Cardiac muscle cell (in vitro differentiated cells and primary cell): ENCODE results near the gene ARHGEF10L. TPM values are rescaled to one million over a fixed set of nuclear protein-coding genes. Genes with fewer than 3 reads are reported as not detected.

Source experiments
- DNase-seq, 2 donors: peaks; one replicate each; pipeline versions ENCODE4 v3.0.0 to v3.0.0-alpha.2; 2010 to 2017; ENCODE audit warnings: low read depth in 1 of 2, low spot score in 1 of 2
- H3K27ac ChIP-seq: fragments of 200-600 bp; sonication (generic); 2 replicates; pipeline ENCODE4 v1.5.1; 2016
- H3K27me3 ChIP-seq: fragments of 200-600 bp; sonication (generic); 2 replicates; pipeline ENCODE4 v1.6.0; 2016; ENCODE audit warnings: control low read depth
- H3K36me3 ChIP-seq: fragments of 200-600 bp; sonication (generic); 2 replicates; pipeline ENCODE4 v1.5.1; 2016; ENCODE audit warnings: control low read depth
- H3K4me1 ChIP-seq: fragments of 200-600 bp; sonication (generic); 2 replicates; pipeline ENCODE4 v1.8.1; 2017; ENCODE audit warnings: low read depth, mild to moderate bottlenecking, mixed run types
- H3K4me3 ChIP-seq: fragments of 200-600 bp; sonication (generic); 2 replicates; pipeline ENCODE4 v1.5.1; 2016; ENCODE audit warnings: mild to moderate bottlenecking
- H3K9me3 ChIP-seq: fragments of 200-600 bp; sonication (generic); 2 replicates; pipeline ENCODE4 v1.5.1; 2017; ENCODE audit warnings: low read depth, mild to moderate bottlenecking, control low read depth
- polyA plus RNA-seq: library from polyadenylated mRNA; unstranded; fragments of >200 nt; fragmentation: Nextera tagmentation; extraction: Ambion mirVana; gene quantifications from 2 replicates; pipeline ENCODE4 v1.2.1, GENCODE V29; 2016
- total RNA-seq: library from RNA; depleted of rRNA; stranded (reverse); fragments of >200 nt; gene quantifications from 2 replicates; pipeline ENCODE4 v1.2.3, GENCODE V29; 2016
- TF ChIP-seq, protein P1 (sequence below): IDR thresholded peaks from 2 replicates; pipeline ENCODE4 v1.5.1; 2012; ENCODE audit warnings: low read depth, mild to moderate bottlenecking, low read length

Gene ARHGEF10L
- total and polyA plus RNA-seq, 2 experiments from 2014 or later, result 32.3 to 55.4 TPM

DNA sequence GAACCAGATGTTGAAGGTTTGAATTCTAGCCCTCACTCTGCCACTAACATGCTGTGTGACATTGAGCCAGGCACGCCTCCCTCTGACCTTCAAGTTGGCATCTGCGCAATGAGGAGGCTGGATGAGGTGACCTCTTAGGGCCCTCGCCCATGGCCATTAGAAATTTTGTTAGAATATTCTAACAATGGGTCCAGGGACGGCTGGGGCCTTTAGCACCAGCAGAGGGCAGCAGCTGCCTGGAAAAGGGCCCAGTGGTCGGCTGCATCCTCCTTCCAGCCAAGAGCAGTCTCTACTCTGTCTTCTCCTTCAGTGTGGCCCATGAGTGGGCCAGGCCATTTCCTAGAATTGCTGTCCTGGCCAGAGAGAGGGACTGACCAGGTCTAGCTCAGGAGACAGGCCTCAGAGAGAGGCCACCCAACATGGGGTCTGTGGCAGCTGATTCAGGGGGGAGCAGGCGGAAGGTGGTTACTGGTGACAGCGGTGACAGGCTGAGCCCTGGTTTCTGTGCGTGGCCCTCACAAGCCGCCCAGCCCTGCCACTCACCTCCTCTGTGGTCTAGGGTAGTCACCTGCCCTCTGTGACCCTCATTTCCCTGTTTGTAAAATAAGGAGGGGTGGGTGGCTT lies 114.3 kb downstream of the ARHGEF10L start:
- no peak overlapping the region for H3K4me3 ChIP-seq
- H3K36me3 ChIP-seq, result no peaks in the 10 kb centered on the region
- no peak overlapping the region for H3K27ac ChIP-seq
- H3K4me1 ChIP-seq, result no peaks in the 10 kb centered on the region
- DNase-seq, result peak; percentile 64 to 71
- TF ChIP-seq, protein P1, sequence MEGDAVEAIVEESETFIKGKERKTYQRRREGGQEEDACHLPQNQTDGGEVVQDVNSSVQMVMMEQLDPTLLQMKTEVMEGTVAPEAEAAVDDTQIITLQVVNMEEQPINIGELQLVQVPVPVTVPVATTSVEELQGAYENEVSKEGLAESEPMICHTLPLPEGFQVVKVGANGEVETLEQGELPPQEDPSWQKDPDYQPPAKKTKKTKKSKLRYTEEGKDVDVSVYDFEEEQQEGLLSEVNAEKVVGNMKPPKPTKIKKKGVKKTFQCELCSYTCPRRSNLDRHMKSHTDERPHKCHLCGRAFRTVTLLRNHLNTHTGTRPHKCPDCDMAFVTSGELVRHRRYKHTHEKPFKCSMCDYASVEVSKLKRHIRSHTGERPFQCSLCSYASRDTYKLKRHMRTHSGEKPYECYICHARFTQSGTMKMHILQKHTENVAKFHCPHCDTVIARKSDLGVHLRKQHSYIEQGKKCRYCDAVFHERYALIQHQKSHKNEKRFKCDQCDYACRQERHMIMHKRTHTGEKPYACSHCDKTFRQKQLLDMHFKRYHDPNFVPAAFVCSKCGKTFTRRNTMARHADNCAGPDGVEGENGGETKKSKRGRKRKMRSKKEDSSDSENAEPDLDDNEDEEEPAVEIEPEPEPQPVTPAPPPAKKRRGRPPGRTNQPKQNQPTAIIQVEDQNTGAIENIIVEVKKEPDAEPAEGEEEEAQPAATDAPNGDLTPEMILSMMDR, result peak; percentile 91
- H3K9me3 ChIP-seq, result no peaks in the 10 kb centered on the region
- no peaks in the 10 kb centered on the region for H3K27me3 ChIP-seq

DNA sequence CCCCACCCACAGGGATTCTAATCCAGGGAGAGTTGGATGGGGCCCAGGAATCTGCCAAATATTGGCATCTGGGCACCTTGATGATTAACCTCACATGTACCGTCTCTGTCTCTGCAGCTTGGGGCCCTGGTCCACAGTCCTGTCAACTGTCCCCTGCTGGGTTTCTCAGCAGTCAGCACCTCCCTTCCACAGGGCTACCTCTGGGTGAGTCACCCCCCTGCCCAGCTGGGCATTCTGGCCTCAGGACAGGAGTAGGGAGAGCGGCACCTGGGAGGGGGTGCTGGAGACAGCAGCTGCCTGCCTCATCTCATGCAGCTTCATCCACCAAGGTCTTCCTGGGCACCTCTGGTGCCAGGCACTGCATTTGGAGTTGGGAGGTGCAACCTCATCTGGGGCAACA lies 115.0 kb downstream of the ARHGEF10L start:
- H3K4me1 ChIP-seq, result no peaks in the 10 kb centered on the region
- no peaks in the 10 kb centered on the region for H3K36me3 ChIP-seq
- TF ChIP-seq, protein P1, result no peak
- H3K4me3 ChIP-seq, result no peak overlapping the region
- H3K9me3 ChIP-seq, result no peaks in the 10 kb centered on the region
- no peak overlapping the region for H3K27ac ChIP-seq
- no peaks in the 10 kb centered on the region for H3K27me3 ChIP-seq
- no peak for DNase-seq

DNA sequence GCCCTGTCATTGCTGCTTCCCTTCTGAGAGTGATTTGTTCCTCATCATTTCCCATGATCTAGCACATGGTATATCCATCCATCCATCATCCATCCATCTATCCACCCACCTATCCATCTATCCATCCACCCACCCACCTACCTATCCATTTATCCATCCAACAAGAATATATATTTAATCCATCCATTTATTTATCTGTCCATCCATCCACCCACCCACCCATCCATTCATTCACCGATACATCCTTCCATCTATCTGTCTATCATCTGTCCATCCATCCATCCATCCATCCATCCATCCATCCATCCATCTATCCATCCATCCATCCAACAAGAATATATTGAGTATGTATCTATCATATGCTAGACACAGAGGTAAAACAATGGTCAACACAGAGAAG lies 115.7 kb downstream of the ARHGEF10L start:
- Histone ChIP-seq H3K27me3 (no peaks in the 10 kb centered on the region), H3K27ac (no peak overlapping the region), H3K9me3 (no peaks in the 10 kb centered on the region), H3K4me3 (no peak overlapping the region), H3K4me1 (no peaks in the 10 kb centered on the region), H3K36me3 (no peaks in the 10 kb centered on the region)
- DNase-seq, result no peak
- TF ChIP-seq, protein P1, result no peak

DNA sequence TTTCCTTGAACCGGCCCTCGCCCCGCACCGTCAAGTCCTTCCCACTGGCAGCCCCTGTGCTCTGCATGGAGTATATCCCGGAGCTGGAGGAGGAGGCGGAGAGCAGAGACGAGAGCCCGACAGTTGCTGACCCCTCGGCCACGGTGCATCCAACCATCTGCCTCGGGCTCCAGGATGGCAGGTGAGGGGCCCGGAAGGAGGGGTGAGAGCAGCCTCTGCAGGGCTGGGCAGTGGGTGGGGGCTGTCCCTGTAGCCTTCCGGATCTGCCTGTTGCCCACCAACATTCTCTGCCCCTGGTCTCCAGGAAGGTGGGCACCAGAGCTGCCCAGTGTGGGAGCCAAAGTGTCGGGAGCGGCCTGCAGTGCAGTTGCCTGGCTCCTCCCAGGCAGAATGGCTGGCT lies 116.4 kb downstream of the ARHGEF10L start:
- H3K9me3 ChIP-seq, result no peaks in the 10 kb centered on the region
- H3K36me3 ChIP-seq, result no peaks in the 10 kb centered on the region
- no peak for DNase-seq
- no peak overlapping the region for H3K27ac ChIP-seq
- no peak overlapping the region for H3K4me3 ChIP-seq
- no peaks in the 10 kb centered on the region for H3K27me3 ChIP-seq
- H3K4me1 ChIP-seq, result no peaks in the 10 kb centered on the region
- TF ChIP-seq, protein P1, result no peak

DNA sequence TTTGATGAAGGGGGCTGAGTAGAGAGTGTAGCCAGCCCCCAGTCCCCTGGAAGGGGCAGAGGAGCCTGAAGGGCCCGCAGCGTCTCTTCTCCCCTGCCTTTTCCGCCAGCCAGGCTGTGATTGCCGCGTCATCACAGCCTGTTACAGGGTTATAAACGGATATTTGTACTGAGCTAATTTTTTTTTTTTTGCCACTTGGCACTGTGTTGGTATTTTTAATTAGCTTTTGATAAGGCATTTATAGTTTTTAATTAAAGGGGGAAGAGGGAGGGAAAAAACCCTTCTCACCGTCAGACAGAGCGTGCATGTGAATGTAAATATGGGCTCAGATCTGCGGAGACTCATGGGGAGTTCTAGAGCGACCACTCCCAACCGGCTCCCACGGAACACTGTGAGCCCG lies 117.9 kb downstream of the ARHGEF10L start:
- TF ChIP-seq, protein P1, result no peak
- Histone ChIP-seq H3K36me3 (no peaks in the 10 kb centered on the region), H3K27me3 (no peaks in the 10 kb centered on the region), H3K4me3 (no peak overlapping the region), H3K9me3 (no peaks in the 10 kb centered on the region), H3K27ac (no peak overlapping the region), H3K4me1 (no peaks in the 10 kb centered on the region)
- no peak for DNase-seq

DNA sequence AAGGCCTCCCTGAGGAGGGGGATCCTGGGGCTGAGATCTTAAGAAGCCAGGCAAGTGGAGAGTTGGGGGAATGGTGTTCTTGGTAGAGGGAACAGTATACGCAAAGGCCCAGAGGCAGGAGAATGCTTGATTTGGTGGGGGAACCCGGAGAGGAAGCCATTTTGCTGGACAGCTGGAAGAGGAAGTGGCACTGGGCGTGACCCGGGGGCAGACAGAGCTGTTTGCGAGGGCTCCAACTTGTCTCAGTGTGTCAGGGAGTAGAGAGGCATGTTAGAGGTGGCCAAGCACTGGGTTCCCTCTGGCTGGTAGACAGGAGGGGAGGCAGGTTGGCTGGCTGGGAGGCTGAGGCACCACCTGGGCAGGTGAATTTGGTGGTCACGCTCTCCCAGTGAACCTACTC lies 119.3 kb downstream of the ARHGEF10L start:
- H3K9me3 ChIP-seq, result no peaks in the 10 kb centered on the region
- no peaks in the 10 kb centered on the region for H3K36me3 ChIP-seq
- H3K27me3 ChIP-seq, result no peaks in the 10 kb centered on the region
- H3K27ac ChIP-seq, result no peak overlapping the region
- no peak for DNase-seq
- TF ChIP-seq, protein P1, result no peak
- H3K4me3 ChIP-seq, result no peak overlapping the region
- H3K4me1 ChIP-seq, result no peaks in the 10 kb centered on the region
